HL-60 (cell line): ENCODE data around the gene HOATZ.

Source experiments
- DNase-seq, 2 experiments: peaks; one replicate each; pipeline ENCODE4 v3.0.0-alpha.2; 2010 to 2020; ENCODE audit warnings: low read depth in 1 of 2, low spot score in 1 of 2
- H3K27ac ChIP-seq: fragments of 250-450 bp; sonication (Bioruptor Pico); replicated peaks from 2 replicates; pipeline ENCODE4 v1.5.1; 2020; ENCODE audit warnings: mild to moderate bottlenecking, moderate library complexity
- H3K27me3 ChIP-seq: fragments of 250-450 bp; sonication (Bioruptor Pico); 2 replicates; pipeline ENCODE4 v1.5.1; 2021; ENCODE audit warnings: mild to moderate bottlenecking, moderate library complexity; ENCODE audit not compliant: insufficient read depth, poor library complexity, severe bottlenecking
- H3K4me3 ChIP-seq: replicated peaks from 2 replicates; pipeline ENCODE4 v1.5.1; 2011; ENCODE audit warnings: mild to moderate bottlenecking, control low read depth, low read length; ENCODE audit not compliant: insufficient read depth
- GABPA ChIP-seq: IDR thresholded peaks from 2 replicates; pipeline ENCODE4 v1.6.1; 2012; ENCODE audit warnings: low read depth
- POLR2AphosphoS5 ChIP-seq: IDR thresholded peaks from 2 replicates; pipeline ENCODE4 v1.6.1; 2012; ENCODE audit warnings: low read depth
- REST ChIP-seq: IDR thresholded peaks from 2 replicates; pipeline ENCODE4 v1.6.1; 2012; ENCODE audit warnings: low read depth; ENCODE audit not compliant: insufficient replicate concordance
- SPI1 ChIP-seq: IDR thresholded peaks from 2 replicates; pipeline ENCODE4 v1.6.1; 2012; ENCODE audit warnings: low read depth, mild to moderate bottlenecking, borderline replicate concordance
- TF ChIP-seq, protein P1 (sequence below): IDR thresholded peaks from one replicate; pipeline ENCODE4 v1.5.1; 2011; ENCODE audit warnings: low read length, control low read depth, inconsistent platforms; ENCODE audit not compliant: insufficient read depth

Gene HOATZ

GRCh38 chr11:111526501-111526900 lies 11.9 kb downstream of the HOATZ start:
- TF ChIP-seq SPI1 (no peak), REST (no peak), GABPA (no peak), POLR2AphosphoS5 (no peak)
- TF ChIP-seq, protein P1, sequence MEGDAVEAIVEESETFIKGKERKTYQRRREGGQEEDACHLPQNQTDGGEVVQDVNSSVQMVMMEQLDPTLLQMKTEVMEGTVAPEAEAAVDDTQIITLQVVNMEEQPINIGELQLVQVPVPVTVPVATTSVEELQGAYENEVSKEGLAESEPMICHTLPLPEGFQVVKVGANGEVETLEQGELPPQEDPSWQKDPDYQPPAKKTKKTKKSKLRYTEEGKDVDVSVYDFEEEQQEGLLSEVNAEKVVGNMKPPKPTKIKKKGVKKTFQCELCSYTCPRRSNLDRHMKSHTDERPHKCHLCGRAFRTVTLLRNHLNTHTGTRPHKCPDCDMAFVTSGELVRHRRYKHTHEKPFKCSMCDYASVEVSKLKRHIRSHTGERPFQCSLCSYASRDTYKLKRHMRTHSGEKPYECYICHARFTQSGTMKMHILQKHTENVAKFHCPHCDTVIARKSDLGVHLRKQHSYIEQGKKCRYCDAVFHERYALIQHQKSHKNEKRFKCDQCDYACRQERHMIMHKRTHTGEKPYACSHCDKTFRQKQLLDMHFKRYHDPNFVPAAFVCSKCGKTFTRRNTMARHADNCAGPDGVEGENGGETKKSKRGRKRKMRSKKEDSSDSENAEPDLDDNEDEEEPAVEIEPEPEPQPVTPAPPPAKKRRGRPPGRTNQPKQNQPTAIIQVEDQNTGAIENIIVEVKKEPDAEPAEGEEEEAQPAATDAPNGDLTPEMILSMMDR: no peak
- H3K27ac ChIP-seq: no peak overlapping the region
- no peak for DNase-seq
- no peak overlapping the region for H3K4me3 ChIP-seq
- H3K27me3 ChIP-seq: no peaks in the 10 kb centered on the region

DNA sequence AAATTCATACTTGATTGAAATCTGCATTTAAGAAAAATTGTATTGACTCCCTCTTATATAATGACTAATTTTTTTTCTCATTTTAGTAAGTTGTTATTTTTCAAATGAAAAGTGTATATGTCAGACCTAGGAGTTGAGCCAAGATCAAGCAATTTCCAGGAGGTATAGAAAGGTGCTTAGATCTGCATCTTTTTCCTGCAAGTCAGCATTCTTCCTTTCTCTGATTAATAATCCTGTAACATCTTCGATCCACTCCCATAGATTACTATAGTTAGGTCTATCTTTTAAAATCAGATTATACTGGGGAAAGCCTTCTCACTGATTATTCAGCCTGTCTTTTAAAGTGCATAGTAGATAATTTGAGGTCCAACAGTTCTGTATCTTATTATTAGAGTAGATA lies 12.7 kb downstream of the HOATZ start:
- H3K27me3 ChIP-seq: no peaks in the 10 kb centered on the region
- no peak for DNase-seq
- H3K27ac ChIP-seq: no peak overlapping the region
- H3K4me3 ChIP-seq: no peak overlapping the region
- TF ChIP-seq POLR2AphosphoS5: no peak
- no peak for TF ChIP-seq SPI1
- TF ChIP-seq, protein P1: no peak
- TF ChIP-seq REST: no peak
- TF ChIP-seq GABPA: no peak

- Histone ChIP-seq H3K27me3 (peaks cover 1% of the 10 kb centered on the region), H3K27ac (no peak overlapping the region), H3K4me3 (no peak overlapping the region)
- TF ChIP-seq, protein P1: no peak
- no peak for TF ChIP-seq SPI1
- no peak for TF ChIP-seq POLR2AphosphoS5
- no peak for TF ChIP-seq REST
- no peak for TF ChIP-seq GABPA
- no peak for DNase-seq
Observed at GRCh38 chr11:111528557-111528956, 14.0 kb downstream of the HOATZ start.
